ENCODE data around the gene SLC22A6.

GRCh38 chr11:62926680-62927455 is 57.9 kb downstream of the SLC22A6 start:
- TF ChIP-seq CHD2 (IDR thresholded peaks at IDR 0.05; ENCODE audit: low read length, partially characterized antibody) = no peak
- TF ChIP-seq, protein P1, sequence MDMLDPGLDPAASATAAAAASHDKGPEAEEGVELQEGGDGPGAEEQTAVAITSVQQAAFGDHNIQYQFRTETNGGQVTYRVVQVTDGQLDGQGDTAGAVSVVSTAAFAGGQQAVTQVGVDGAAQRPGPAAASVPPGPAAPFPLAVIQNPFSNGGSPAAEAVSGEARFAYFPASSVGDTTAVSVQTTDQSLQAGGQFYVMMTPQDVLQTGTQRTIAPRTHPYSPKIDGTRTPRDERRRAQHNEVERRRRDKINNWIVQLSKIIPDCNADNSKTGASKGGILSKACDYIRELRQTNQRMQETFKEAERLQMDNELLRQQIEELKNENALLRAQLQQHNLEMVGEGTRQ (IDR thresholded peaks at IDR 0.05) = no peak
- no peak for TF ChIP-seq SREBF2 (IDR thresholded peaks at IDR 0.05)
- TF ChIP-seq, protein P2, sequence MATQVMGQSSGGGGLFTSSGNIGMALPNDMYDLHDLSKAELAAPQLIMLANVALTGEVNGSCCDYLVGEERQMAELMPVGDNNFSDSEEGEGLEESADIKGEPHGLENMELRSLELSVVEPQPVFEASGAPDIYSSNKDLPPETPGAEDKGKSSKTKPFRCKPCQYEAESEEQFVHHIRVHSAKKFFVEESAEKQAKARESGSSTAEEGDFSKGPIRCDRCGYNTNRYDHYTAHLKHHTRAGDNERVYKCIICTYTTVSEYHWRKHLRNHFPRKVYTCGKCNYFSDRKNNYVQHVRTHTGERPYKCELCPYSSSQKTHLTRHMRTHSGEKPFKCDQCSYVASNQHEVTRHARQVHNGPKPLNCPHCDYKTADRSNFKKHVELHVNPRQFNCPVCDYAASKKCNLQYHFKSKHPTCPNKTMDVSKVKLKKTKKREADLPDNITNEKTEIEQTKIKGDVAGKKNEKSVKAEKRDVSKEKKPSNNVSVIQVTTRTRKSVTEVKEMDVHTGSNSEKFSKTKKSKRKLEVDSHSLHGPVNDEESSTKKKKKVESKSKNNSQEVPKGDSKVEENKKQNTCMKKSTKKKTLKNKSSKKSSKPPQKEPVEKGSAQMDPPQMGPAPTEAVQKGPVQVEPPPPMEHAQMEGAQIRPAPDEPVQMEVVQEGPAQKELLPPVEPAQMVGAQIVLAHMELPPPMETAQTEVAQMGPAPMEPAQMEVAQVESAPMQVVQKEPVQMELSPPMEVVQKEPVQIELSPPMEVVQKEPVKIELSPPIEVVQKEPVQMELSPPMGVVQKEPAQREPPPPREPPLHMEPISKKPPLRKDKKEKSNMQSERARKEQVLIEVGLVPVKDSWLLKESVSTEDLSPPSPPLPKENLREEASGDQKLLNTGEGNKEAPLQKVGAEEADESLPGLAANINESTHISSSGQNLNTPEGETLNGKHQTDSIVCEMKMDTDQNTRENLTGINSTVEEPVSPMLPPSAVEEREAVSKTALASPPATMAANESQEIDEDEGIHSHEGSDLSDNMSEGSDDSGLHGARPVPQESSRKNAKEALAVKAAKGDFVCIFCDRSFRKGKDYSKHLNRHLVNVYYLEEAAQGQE (IDR thresholded peaks at IDR 0.05) = no peak
- TF ChIP-seq, protein P3, sequence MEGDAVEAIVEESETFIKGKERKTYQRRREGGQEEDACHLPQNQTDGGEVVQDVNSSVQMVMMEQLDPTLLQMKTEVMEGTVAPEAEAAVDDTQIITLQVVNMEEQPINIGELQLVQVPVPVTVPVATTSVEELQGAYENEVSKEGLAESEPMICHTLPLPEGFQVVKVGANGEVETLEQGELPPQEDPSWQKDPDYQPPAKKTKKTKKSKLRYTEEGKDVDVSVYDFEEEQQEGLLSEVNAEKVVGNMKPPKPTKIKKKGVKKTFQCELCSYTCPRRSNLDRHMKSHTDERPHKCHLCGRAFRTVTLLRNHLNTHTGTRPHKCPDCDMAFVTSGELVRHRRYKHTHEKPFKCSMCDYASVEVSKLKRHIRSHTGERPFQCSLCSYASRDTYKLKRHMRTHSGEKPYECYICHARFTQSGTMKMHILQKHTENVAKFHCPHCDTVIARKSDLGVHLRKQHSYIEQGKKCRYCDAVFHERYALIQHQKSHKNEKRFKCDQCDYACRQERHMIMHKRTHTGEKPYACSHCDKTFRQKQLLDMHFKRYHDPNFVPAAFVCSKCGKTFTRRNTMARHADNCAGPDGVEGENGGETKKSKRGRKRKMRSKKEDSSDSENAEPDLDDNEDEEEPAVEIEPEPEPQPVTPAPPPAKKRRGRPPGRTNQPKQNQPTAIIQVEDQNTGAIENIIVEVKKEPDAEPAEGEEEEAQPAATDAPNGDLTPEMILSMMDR (IDR thresholded peaks at IDR 0.05) = no peak
- no peak for TF ChIP-seq CBX8 (IDR thresholded peaks at IDR 0.05)
- TF ChIP-seq ZSCAN20 (CRISPR knock-in tag; IDR thresholded peaks at IDR 0.05) = no peak
- no peak for TF ChIP-seq POLR2A (IDR thresholded peaks at IDR 0.05; ENCODE audit: low read length)
- TF ChIP-seq CEBPB (IDR thresholded peaks at IDR 0.05) = no peak
- TF ChIP-seq MAZ (IDR thresholded peaks at IDR 0.05; ENCODE audit: borderline replicate concordance, low read depth, low read length) = no peak
- no peak for TF ChIP-seq RCOR1 (IDR thresholded peaks at IDR 0.05; ENCODE audit: low read depth, low read length)
- no peak for TF ChIP-seq EHMT2 (IDR thresholded peaks at IDR 0.05; ENCODE audit: low read depth)
- TF ChIP-seq BHLHE40 (IDR thresholded peaks at IDR 0.05; ENCODE audit: low read depth, low read length) = no peak
- no peak for TF ChIP-seq JUNB (IDR thresholded peaks at IDR 0.05)

Measured in A549 (cell line).